Fibroblast of the aortic adventitia (primary cell): Measurements from ENCODE around the gene CCDC187. TPM values are rescaled to one million over a fixed set of nuclear protein-coding genes. Genes with fewer than 3 reads are reported as not detected.

ENCODE experiments used
- DNase-seq: peaks from one replicate; pipeline ENCODE4 v3.0.0-alpha.2; 2010; ENCODE audit warnings: low read depth
- H3K4me3 ChIP-seq: 2 replicates; pipeline ENCODE4 v1.5.1; 2011; ENCODE audit warnings: low read depth, mild to moderate bottlenecking, control low read depth, low read length, moderate library complexity
- total RNA-seq: library from RNA; depleted of rRNA; stranded (reverse); fragments of >200 nt; gene quantifications from 2 replicates; pipeline ENCODE4 v1.2.3, GENCODE V29; 2012; ENCODE audit warnings: low replicate concordance
- TF ChIP-seq, protein P1 (sequence below): IDR thresholded peaks from 2 replicates; pipeline ENCODE4 v1.5.1; 2011; ENCODE audit warnings: mild to moderate bottlenecking, low read length, control low read depth, inconsistent platforms; ENCODE audit not compliant: insufficient read depth

Gene CCDC187
- total RNA-seq, 1 donor, result under 0.01 TPM

- TF ChIP-seq, protein P1, sequence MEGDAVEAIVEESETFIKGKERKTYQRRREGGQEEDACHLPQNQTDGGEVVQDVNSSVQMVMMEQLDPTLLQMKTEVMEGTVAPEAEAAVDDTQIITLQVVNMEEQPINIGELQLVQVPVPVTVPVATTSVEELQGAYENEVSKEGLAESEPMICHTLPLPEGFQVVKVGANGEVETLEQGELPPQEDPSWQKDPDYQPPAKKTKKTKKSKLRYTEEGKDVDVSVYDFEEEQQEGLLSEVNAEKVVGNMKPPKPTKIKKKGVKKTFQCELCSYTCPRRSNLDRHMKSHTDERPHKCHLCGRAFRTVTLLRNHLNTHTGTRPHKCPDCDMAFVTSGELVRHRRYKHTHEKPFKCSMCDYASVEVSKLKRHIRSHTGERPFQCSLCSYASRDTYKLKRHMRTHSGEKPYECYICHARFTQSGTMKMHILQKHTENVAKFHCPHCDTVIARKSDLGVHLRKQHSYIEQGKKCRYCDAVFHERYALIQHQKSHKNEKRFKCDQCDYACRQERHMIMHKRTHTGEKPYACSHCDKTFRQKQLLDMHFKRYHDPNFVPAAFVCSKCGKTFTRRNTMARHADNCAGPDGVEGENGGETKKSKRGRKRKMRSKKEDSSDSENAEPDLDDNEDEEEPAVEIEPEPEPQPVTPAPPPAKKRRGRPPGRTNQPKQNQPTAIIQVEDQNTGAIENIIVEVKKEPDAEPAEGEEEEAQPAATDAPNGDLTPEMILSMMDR, result no peak
- no peak for DNase-seq
- no peak overlapping the region for H3K4me3 ChIP-seq
Observed at GRCh38 chr9:136222166-136222905, 81.6 kb downstream of the CCDC187 start.

DNA sequence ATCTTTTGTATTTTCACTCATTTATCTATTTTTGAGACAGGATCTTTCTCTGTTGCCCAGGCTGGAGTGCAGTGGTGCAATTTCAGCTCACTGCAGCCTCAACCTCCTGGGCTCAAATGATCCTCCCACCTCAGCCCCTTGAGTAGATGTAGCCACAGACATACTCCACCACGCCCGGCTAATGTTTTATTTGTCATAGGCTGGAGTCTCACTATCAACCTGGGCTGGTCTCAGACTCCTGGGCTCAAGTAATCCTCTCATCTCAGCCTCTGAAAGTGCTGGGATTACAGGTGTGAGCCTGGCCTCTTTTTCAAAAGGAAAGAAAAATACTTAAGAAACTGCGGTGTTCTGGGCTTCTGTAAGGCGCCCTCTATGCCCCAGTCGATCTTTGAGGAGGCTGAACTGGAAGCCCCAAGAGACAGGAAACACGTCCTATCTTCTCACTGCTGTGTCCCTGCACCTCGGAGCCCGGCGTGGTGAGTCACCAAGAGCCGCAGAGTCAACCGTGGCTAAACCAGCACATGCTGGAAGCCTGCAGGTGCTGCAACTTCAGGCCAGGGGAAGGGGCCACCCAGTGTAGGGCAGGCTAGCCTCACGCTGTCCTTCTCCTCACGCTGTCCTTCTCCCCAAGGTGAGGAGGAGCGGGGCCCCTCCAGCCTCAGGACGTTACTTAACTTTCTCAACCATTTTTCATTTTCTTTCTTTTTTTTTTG is 83.7 kb downstream of the CCDC187 start:
- TF ChIP-seq, protein P1, result no peak
- DNase-seq, result no peak
- no peak overlapping the region for H3K4me3 ChIP-seq

DNA sequence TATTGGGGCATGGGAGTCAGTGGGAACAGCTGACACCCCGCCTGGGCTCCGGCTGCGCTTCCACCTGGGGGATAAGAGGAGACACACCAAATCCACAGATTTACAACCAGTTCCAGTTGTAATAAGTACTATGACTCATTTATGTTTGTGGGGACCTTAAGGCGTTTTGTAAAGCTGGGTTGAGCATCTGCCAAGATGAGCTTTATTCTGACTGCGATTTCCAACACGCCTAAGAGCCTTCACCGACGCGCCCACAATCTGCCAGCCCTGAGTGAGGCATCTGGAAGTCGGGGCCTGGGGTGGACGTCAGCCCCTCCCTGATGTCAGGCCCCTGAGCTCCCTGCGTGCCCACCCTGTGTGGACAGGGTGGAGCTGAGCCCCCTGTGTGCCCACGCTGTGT is 84.6 kb downstream of the CCDC187 start:
- H3K4me3 ChIP-seq, result no peak overlapping the region
- DNase-seq, result no peak
- TF ChIP-seq, protein P1, result no peak

- no peak overlapping the region for H3K4me3 ChIP-seq
- no peak for DNase-seq
- TF ChIP-seq, protein P1, result no peak
Observed at GRCh38 chr9:136218673-136219072, 85.2 kb downstream of the CCDC187 start.

DNA sequence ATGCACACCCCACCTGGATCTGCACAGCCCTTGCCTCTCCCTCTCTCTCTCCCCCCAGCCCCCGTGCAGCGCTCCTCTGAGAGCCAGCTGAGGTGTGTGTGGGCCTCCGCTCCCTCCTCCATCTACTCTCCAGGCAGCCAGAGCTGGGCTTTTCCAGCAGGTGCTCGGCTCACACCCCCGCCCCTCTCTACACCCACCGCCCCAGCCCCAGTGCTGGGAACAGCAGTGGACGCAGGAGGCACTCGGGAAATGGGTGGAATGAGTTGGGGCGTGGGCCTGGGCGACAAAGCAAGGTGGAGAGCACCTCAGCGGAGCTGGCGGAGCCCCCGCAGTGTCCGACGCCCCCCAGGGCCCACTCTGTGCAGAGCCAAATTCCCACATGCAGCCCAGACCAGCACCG is 85.6 kb downstream of the CCDC187 start:
- TF ChIP-seq, protein P1, result no peak
- DNase-seq, result no peak

DNA sequence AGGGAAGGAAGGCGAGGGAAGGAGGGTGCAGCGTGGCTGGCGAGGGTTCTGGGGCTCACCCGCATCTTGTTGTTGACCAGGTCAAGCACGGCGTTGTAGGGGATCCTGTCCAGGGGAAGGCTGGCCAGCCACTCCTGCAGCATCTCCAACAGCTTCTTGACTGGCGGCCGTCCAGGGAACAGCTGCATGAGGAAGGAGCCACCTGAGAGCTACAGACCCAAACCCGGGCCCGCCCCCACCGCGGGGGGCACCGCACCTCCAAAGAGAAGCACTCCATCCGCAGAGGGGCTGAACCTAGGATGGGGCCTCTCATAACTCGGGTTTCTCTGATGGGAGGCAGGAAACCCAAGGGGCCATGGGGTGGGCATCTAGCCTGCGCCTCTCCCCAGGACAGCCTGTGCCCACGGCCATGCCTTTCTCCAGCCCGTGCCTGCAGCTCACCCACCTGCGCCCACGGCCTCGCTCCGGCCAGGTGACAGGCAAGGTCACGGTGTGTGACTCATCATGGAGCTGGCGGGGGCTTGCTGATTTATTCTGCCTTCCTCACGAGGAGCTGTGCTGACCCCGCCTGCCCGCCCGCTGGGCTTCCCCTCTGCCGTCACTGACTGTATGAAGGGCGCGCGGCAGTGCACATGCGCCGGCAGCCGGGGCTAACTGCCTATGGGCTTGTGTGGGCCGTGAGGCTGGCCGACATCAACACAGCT is 87.2 kb downstream of the CCDC187 start:
- DNase-seq, result no peak
- TF ChIP-seq, protein P1, result no peak
- H3K4me3 ChIP-seq, result no peak overlapping the region

More for the DNA sequence above, 85.6 kb downstream of the CCDC187 start:
- H3K4me3 ChIP-seq, result no peak overlapping the region
